ENCODE data around the gene TRAF2. TPM values are rescaled to one million over a fixed set of nuclear protein-coding genes. Genes with fewer than 3 reads are reported as not detected.
"Not testable (repeated sequence)": the region's sequence is repeated elsewhere in the genome, so short reads cannot be mapped to it uniquely, and the experiment has no call there.

The TRAF2 gene
- total and polyA plus RNA-seq, 9 of the 15 experiments (the other 6 are each of a cell fraction or from before 2014, with no cell fraction given), result 0.24 to 45.2 (median 18.0) TPM

GRCh38 chr9:136868644-136869043, 17.7 kb upstream of the TRAF2 start (continued):
- TF ChIP-seq E4F1 (CRISPR knock-in tag; IDR thresholded peaks at IDR 0.05; ENCODE audit: borderline replicate concordance) (no peak), ZNF165 (CRISPR knock-in tag; IDR thresholded peaks at IDR 0.05; ENCODE audit: borderline replicate concordance) (no peak)

- H3K9me3 ChIP-seq (replicated peaks; ENCODE audit: control insufficient read depth, insufficient read depth, low read depth, low read length); intact Hi-C loops (cut with micrococcal nuclease); H3K4me2 ChIP-seq (ENCODE audit: insufficient read depth, low read length); H2AFZ ChIP-seq (ENCODE audit: low read depth, low read length); H4K20me1 ChIP-seq (replicated peaks; ENCODE audit: control insufficient read depth, insufficient read depth, low read length); CTCF ChIA-PET (ENCODE audit: low intra/inter-chr PET ratio); H3K4me3 ChIP-seq; in situ Hi-C loops (cut with MboI); H3K27ac ChIP-seq (ENCODE audit: extremely low read depth, low read depth, low read length); DNase-seq (ENCODE audit: extremely low read depth in 1 of 4, low spot score in 3 of 4); ATAC-seq; H3K27me3 ChIP-seq (ENCODE audit: control insufficient read depth in 2 of 2, insufficient read depth in 2 of 2, low read length in 2 of 2); H3K9ac ChIP-seq (ENCODE audit: insufficient read depth in 1 of 2, low read depth in 2 of 2, low read length in 2 of 2); BruUV-seq (replicated peaks); FAIRE-seq; H3K36me3 ChIP-seq (ENCODE audit: control insufficient read depth, insufficient read depth, low read length); H3K9me1 ChIP-seq (ENCODE audit: control insufficient read depth, insufficient read depth, low read length): not testable (repeated sequence)
- 44% methylated on average over 1 of the region's 2 CpGs for WGBS (ENCODE audit: insufficient coverage, low coverage, missing lambda C conversion rate)
- POLR2A ChIA-PET, result interaction anchor here (0.6 to 1.6 kb wide), 5 partner anchors 15 to 392 kb away, joined by 3 to 8 read pairs (median 4); partner anchors contain the start of gene PAXX
- peaks cover 33% of the 10 kb centered on the region for H3K79me2 ChIP-seq (ENCODE audit: control insufficient read depth, insufficient read depth, low read length)
- peaks cover 5 to 21% of the 10 kb centered on the region in 2 experiments; a peak in 3 of 5 replicates for H3K4me1 ChIP-seq (replicated peaks in 1 of 2; ENCODE audit: control insufficient read depth in 2 of 2, insufficient read depth in 2 of 2, low read length in 2 of 2)
Observed at GRCh38 chr9:136869611-136870010, 16.7 kb upstream of the TRAF2 start.
